ENCODE results near the gene REG3G.

DNA sequence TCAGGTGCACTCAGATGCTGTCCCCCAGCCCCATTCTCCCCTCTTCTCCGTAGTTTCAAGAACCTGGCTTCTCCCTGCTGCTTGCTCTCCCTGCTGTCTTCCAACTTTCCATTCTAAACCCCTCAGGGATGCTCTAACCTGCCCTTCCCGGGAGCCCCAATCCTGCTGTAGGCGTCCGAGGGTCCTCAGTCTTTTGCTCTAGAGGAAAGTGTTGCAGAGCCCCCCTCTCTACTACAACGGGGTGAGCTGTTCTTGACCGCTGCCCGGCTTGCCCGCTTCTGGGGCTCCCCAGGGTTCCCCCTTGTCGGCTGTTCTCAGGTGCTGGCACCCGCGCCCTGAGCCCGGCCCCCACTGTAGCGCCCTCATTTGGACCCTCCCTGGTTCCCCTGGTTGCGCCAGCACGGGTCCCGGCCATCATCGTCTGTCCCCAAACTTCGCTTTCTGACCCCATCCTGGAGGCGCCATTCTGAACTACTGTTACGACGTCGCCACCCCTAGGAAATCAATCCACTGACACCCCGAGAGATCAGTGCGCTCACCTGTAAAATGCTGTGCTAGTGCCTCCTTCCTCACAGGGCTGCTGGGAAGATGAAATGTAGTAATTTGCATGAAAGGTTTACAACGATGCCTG is 31.9 kb upstream of the REG3G start:
- no peak for TF ChIP-seq POLR2AphosphoS5 (IDR thresholded peaks at IDR 0.05)
- TF ChIP-seq, protein P1, sequence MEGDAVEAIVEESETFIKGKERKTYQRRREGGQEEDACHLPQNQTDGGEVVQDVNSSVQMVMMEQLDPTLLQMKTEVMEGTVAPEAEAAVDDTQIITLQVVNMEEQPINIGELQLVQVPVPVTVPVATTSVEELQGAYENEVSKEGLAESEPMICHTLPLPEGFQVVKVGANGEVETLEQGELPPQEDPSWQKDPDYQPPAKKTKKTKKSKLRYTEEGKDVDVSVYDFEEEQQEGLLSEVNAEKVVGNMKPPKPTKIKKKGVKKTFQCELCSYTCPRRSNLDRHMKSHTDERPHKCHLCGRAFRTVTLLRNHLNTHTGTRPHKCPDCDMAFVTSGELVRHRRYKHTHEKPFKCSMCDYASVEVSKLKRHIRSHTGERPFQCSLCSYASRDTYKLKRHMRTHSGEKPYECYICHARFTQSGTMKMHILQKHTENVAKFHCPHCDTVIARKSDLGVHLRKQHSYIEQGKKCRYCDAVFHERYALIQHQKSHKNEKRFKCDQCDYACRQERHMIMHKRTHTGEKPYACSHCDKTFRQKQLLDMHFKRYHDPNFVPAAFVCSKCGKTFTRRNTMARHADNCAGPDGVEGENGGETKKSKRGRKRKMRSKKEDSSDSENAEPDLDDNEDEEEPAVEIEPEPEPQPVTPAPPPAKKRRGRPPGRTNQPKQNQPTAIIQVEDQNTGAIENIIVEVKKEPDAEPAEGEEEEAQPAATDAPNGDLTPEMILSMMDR (IDR thresholded peaks at IDR 0.05): no peak
